ENCODE data around the gene BRME1.

The BRME1 gene

DNA sequence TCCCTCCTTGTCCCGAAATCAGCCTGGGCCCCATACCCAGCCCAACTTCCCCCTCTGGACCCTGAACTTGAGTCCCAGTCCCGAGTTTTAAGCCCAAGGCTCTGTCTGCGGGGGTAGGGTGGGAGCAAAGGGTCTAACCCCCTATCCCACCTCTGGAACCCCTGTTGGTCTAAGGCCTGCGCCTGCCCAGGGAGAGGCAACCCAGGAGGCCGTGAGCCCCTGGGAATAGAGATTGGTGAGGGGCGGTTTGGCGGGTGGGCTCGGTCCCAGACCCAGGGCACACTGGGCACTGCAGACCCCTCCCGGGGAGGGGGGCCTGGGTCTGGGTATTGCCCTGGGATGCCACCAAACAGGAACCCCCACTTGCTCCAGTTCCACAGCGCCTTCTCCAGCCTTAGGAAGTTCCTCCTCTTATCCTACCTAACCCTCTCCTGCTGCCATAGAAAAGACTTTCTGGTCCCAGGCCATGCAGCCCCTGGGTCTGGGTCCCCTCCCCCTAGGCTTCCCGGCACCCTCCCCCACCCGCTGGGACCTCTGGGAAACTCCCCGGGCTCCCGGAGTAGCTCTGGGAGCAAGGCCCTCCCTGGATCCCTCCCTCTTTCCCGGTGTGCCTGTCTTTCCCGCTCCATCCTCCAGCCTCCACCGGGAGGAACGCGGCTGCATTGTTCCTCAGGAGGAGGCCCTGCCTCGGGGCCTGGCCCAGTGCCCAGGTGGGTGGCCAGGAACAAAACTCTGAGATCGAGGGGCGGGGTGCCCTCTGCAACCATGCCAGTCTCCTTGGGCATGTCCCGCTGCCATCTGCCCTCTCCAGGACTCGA, 62.6 kb downstream of the BRME1 start:
- no peak for DNase-seq

- DNase-seq = peak; percentile 69 to 78
Measured at GRCh38 chr19:13842291-13843103, 63.4 kb downstream of the BRME1 start.

GRCh38 chr19:13841962-13842290, 64.0 kb downstream of the BRME1 start:
- DNase-seq = no peak

- DNase-seq = no peak
Measured at GRCh38 chr19:13841086-13841961, 64.6 kb downstream of the BRME1 start.

- DNase-seq = peak in 1 of 2 donors; percentile 59
Measured at GRCh38 chr19:13840305-13841085, 65.4 kb downstream of the BRME1 start.

- DNase-seq = no peak
Measured at GRCh38 chr19:13839938-13840304, 66.0 kb downstream of the BRME1 start.

GRCh38 chr19:13839130-13839937, 66.6 kb downstream of the BRME1 start:
- DNase-seq = peak; percentile 87 to 89

- no peak for DNase-seq
Measured at GRCh38 chr19:13838435-13839129, 67.3 kb downstream of the BRME1 start.

DNA sequence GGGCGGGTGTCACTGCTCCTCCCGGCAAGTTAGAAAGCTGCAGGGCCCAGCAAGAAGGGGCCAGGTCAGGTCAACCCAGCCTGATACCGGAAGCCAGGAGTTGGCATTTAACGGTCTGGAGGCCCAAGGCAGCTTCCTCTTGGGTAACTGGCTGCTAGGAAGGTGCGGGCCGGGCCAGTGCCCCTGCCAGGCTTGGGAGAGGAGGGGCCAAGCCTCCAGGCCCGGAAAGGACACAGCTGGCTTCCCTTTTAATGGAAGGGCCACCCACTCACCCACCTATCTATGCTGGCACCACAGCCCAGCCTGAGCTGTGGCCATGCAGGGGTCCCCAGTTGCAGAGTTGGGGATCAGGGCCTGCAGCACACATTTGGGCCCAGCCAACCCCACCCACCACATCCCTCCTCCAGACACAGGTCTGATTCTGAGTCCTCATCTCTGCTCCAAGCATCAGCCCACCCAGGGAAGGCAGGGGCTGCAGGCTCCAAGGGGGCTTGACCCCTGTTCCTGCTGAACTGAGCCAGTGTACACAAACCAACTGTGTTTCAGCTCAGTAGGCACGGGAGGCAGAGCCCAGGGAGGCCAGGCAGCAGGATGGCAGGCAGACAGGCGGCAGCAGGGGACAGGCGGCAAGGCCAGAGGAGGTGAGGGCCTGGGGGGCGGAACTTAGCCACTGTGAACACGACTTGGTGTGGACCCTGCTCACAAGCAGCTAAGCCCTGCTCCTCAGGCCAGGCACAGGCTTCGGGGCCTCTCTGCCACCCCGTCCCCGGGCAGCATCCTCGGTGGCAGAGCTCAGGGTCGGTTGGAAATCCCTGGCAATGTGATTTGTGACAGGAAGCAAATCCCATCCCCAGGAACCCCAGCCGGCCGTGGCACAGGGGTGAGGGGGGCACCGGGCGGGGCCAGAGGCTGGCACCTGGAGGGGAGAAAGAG, 69.9 kb downstream of the BRME1 start:
- DNase-seq = no peak

- no peak for DNase-seq
Measured at GRCh38 chr19:13834244-13835069, 71.5 kb downstream of the BRME1 start.

DNA sequence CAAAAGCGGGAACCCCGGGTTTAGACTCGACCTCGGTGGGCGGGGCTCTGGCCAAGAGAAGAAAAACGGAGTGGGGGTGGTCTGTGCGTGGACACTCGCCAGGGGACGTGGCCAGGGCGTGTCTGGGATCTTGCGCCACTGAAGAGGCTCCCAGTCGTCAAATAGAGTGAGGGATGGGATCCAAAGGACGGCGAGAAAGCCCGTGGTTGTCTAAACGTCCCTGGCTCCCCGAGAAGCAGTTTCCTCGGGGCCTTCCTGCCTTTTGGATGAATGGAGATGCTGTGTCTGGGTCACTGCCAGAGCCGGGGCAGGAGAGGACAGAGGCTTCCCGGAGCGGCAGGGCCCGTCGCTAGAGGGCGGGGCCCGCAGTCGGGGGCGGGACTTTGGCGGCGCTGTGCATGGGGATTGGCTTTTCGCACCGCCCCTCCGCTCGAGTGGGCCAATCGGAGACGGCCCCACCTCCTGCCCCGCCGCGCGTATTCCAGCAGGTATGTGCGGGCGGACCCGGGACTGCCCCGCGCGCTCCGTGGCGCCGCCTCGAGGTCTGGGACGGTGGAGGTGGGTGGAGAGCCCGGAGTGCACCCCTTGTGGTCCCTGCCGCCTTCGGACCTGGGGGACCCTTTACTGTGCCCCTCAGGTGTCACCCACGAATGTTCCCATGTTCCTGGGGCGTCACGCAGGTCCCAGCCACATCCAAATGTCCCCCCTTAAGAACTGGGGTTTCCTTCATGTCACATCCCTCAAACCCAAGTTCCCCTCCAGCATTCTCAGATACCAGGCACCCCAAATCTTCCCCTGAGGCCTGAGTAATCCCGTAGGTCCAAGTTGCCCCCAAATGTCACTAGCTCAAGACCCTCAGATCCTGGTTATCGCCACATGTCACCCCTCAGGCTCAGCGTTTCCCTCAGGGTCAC, 72.3 kb downstream of the BRME1 start:
- peak; percentile 93 to 97 for DNase-seq

Data from stimulated activated CD4-positive, alpha-beta T cell treated with anti-CD3 and anti-CD28 coated beads, Interleukin-2, amount 100 ng/mL, for 24 hours (primary cell).